Glutamatergic neuron (in vitro differentiated cells): Measurements from ENCODE around the gene DDX3X. TPM values are rescaled to one million over a fixed set of nuclear protein-coding genes. Genes with fewer than 3 reads are reported as not detected.
"Not testable (repeated sequence)": the region's sequence is repeated elsewhere in the genome, so short reads cannot be mapped to it uniquely, and the experiment has no call there.

Experiments used
- DNase-seq: peaks from one replicate; pipeline ENCODE4 v3.0.0; 2022
- H3K27ac Mint-ChIP-seq: one replicate; pipeline ENCODE4 v1.8.0; 2020; ENCODE audit warnings: mild to moderate bottlenecking, mixed read lengths, inconsistent platforms; ENCODE audit not compliant: unreplicated experiment
- H3K27me3 Mint-ChIP-seq: one replicate; pipeline ENCODE4 v1.8.0; 2020; ENCODE audit warnings: mild to moderate bottlenecking, moderate library complexity, mixed read lengths, inconsistent platforms; ENCODE audit not compliant: unreplicated experiment
- H3K36me3 Mint-ChIP-seq: one replicate; pipeline ENCODE4 v1.8.0; 2020; ENCODE audit warnings: mild to moderate bottlenecking, mixed read lengths, inconsistent platforms; ENCODE audit not compliant: unreplicated experiment
- H3K4me1 Mint-ChIP-seq: one replicate; pipeline ENCODE4 v1.8.0; 2020; ENCODE audit warnings: mild to moderate bottlenecking, low read depth, mixed read lengths, inconsistent platforms; ENCODE audit not compliant: unreplicated experiment
- H3K4me3 Mint-ChIP-seq: one replicate; pipeline ENCODE4 v1.8.0; 2020; ENCODE audit warnings: mild to moderate bottlenecking, mixed read lengths, inconsistent platforms; ENCODE audit not compliant: unreplicated experiment
- H3K9me3 Mint-ChIP-seq: one replicate; pipeline ENCODE4 v1.8.0; 2020; ENCODE audit warnings: mild to moderate bottlenecking, moderate library complexity, mixed read lengths, inconsistent platforms; ENCODE audit not compliant: unreplicated experiment
- long read RNA-seq: library from polyadenylated mRNA; unstranded; transcript quantifications from one replicate; pipeline ENCODE4 v2.0.0, GENCODE V29; 2020; ENCODE audit not compliant: unreplicated experiment
- total RNA-seq: library from RNA; stranded (reverse); fragmentation: NEBNext Ultra II Directional; extraction: Animal tissue kit (Norgen Biotek cat#: 25700); gene quantifications from one replicate; pipeline ENCODE4 v1.2.1, GENCODE V29; 2021; ENCODE audit not compliant: unreplicated experiment
- TF ChIP-seq, protein P1 (sequence below): fragments of 200-600 bp; sonication (generic); IDR thresholded peaks from one replicate; pipeline ENCODE4 v1.5.0; 2021; ENCODE audit not compliant: partially characterized antibody, unreplicated experiment

Gene DDX3X
- total RNA-seq, result 208 TPM
- long read RNA-seq, full-length matches to known transcripts, result 3 of 8 reads
- long read RNA-seq, partial matches to known transcripts, result 0 of 8 reads
- long read RNA-seq, other reads (novel, unspliced or antisense), result 5 of 8 reads

DNA sequence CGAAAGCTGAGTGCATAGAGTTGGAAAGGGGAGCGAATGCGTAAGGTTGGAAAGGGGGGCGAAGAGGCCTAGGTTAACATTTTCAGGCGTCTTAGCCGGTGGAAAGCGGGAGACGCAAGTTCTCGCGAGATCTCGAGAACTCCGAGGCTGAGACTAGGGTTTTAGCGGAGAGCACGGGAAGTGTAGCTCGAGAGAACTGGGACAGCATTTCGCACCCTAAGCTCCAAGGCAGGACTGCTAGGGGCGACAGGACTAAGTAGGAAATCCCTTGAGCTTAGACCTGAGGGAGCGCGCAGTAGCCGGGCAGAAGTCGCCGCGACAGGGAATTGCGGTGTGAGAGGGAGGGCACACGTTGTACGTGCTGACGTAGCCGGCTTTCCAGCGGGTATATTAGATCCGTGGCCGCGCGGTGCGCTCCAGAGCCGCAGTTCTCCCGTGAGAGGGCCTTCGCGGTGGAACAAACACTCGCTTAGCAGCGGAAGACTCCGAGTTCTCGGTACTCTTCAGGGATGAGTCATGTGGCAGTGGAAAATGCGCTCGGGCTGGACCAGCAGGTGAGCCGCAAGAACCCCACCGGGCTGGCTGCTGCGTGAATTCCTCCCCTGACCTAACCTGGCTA is at the start of gene DDX3X:
DDX3X (plus strand) TSS at position 419 of the 619 bp plus-strand sequence; CDS start at position 510, 91 bp downstream.
- Mint-ChIP-seq H3K9me3 (peaks cover 10% of the 10 kb centered on the region), H3K4me1 (peaks cover 7% of the 10 kb centered on the region), H3K36me3 (no peaks in the 10 kb centered on the region), H3K4me3 (peak within 1 kb of the TSS; percentile 97), H3K27me3 (peaks cover 8% of the 10 kb centered on the region), H3K27ac (peak within 1 kb of the TSS; percentile 100)
- DNase-seq, result peak; percentile 73
- TF ChIP-seq, protein P1, sequence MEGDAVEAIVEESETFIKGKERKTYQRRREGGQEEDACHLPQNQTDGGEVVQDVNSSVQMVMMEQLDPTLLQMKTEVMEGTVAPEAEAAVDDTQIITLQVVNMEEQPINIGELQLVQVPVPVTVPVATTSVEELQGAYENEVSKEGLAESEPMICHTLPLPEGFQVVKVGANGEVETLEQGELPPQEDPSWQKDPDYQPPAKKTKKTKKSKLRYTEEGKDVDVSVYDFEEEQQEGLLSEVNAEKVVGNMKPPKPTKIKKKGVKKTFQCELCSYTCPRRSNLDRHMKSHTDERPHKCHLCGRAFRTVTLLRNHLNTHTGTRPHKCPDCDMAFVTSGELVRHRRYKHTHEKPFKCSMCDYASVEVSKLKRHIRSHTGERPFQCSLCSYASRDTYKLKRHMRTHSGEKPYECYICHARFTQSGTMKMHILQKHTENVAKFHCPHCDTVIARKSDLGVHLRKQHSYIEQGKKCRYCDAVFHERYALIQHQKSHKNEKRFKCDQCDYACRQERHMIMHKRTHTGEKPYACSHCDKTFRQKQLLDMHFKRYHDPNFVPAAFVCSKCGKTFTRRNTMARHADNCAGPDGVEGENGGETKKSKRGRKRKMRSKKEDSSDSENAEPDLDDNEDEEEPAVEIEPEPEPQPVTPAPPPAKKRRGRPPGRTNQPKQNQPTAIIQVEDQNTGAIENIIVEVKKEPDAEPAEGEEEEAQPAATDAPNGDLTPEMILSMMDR, result no peak

DNA sequence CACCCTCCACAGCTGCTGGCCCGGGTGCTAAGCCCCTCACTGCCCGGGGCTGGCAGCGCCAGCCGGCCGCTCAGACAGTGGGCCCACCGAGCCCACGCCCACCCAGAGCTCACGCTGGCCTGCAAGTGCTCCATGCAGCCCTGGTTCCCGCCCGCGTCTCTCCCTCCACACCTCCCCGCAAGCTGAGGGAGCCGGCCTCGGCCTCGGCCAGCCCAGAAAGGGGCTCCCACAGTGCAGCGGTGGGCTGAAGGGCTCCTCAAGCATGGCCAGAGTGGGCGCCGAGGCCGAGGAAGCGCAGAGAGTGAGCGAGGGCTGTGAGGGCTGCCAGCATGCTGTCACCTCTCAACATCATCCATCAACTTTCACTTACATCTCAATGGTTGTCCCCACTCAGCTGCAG is 48.0 kb upstream of the DDX3X start:
- not testable (repeated sequence) for H3K27me3 Mint-ChIP-seq, H3K4me1 Mint-ChIP-seq, H3K36me3 Mint-ChIP-seq, H3K4me3 Mint-ChIP-seq, DNase-seq, H3K9me3 Mint-ChIP-seq, H3K27ac Mint-ChIP-seq

DNA sequence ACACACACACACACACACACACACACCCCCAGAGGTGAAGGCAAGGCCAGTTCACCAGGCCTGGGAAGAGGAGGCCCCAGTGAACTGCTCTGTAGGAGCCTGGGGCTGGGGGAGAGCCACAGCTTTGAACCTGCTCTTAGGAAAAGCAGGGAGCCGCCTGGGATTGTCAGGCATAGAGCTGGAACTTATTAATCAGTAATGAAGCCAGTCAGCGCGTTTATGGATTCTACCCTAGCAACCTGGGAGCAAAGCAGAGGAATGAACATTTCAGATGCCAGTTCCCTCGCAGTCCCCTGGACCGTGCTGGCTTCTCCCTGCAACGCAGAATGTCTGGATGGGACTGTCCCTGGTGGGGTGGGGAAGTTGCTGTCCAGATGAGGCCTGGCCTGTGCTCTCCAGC is 45.3 kb upstream of the DDX3X start:
- no peaks in the 10 kb centered on the region for H3K36me3 Mint-ChIP-seq
- no peak for DNase-seq
- no peak overlapping the region for H3K4me3 Mint-ChIP-seq
- H3K27me3 Mint-ChIP-seq, result peaks cover 2% of the 10 kb centered on the region
- TF ChIP-seq, protein P1, result no peak
- no peak overlapping the region for H3K27ac Mint-ChIP-seq
- H3K9me3 Mint-ChIP-seq, result peaks cover 3% of the 10 kb centered on the region
- peaks cover 4% of the 10 kb centered on the region for H3K4me1 Mint-ChIP-seq

DNA sequence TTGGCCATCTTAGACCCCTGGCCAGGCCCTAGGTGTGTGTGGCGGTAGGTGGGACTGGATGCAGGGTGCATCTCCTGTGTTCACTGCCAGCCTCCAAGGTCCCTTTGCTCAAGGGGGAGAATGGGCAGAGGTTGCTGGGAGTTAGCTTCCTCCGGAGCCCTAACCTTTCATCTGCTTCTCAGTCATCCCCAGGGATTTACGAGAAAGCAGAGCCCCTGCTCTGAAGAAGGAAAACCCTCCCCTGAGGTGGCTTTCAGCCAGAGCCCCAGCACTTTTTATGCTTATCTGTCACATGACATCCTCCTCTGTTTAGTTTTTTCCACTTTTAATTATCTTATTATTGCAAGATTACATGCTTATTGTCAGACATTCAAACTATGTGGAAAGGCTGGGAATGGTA is 44.9 kb upstream of the DDX3X start:
- peaks cover 2% of the 10 kb centered on the region for H3K27me3 Mint-ChIP-seq

DNA sequence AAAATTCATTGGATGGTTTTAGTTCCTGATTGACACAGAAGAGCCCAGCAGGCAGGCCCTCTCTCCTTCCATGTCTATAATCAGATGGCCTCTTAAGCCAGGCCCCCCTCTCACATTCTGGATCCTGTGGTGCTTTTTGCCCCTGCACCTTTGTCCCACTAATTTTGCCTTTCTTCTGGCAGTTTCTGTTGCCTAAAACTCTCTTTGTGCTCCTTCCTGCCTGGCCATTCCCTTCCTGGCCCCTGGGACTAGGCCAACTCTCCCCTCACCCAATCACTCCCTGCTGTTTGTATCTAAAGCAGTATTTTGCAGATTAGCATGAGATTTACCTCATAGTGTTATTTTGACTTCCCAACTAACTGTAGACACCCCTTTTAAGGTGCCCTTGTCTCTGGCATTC is 42.7 kb upstream of the DDX3X start:
- H3K36me3 Mint-ChIP-seq, result no peaks in the 10 kb centered on the region
- H3K27ac Mint-ChIP-seq, result no peak overlapping the region
- peaks cover 1% of the 10 kb centered on the region for H3K9me3 Mint-ChIP-seq
- TF ChIP-seq, protein P1, result no peak
- H3K4me1 Mint-ChIP-seq, result peaks cover 4% of the 10 kb centered on the region
- no peak for DNase-seq
- H3K4me3 Mint-ChIP-seq, result no peak overlapping the region
- peaks cover 2% of the 10 kb centered on the region for H3K27me3 Mint-ChIP-seq

More for the DNA sequence above, 44.9 kb upstream of the DDX3X start:
- H3K36me3 Mint-ChIP-seq, result no peaks in the 10 kb centered on the region
- H3K4me1 Mint-ChIP-seq, result peaks cover 4% of the 10 kb centered on the region
- H3K4me3 Mint-ChIP-seq, result no peak overlapping the region
- TF ChIP-seq, protein P1, result no peak
- H3K27ac Mint-ChIP-seq, result no peak overlapping the region
- DNase-seq, result no peak
- peaks cover 3% of the 10 kb centered on the region for H3K9me3 Mint-ChIP-seq
